Motor neuron (in vitro differentiated cells): ENCODE measurements around the gene KCNT2. TPM values are rescaled to one million over a fixed set of nuclear protein-coding genes. Genes with fewer than 3 reads are reported as not detected.
A peak's percentile ranks its signal among the peaks of the same experiment; 100 is the strongest.

ENCODE experiments used
- ATAC-seq, 8 experiments: fragments of 200-7000 bp; cut with Tn5 transposase; replicated peaks in 6 of 8; 2 replicates each; pipeline ENCODE4 v1.8.0; 2021; ENCODE audit warnings: mild to moderate bottlenecking in 8 of 8, moderate library complexity in 8 of 8
- H3K27ac ChIP-seq, 2 donors: fragments of 250-450 bp; sonication (Bioruptor Pico); 2 replicates each; pipeline ENCODE4 v1.9.0; 2021; ENCODE audit warnings: antibody characterized with exemption in 2 of 2, mild to moderate bottlenecking in 2 of 2, moderate library complexity in 1 of 2
- H3K4me1 ChIP-seq, 2 donors: fragments of 250-450 bp; sonication (Bioruptor Pico); replicated peaks in 1 of 2; 2 replicates each; pipeline ENCODE4 v1.6.1; 2021; ENCODE audit warnings: antibody characterized with exemption in 2 of 2, mild to moderate bottlenecking in 2 of 2, moderate library complexity in 1 of 2
- H3K4me3 ChIP-seq, 5 donors: fragments of 250-450 bp; sonication (Bioruptor Pico); 2 replicates each; pipeline ENCODE4 v1.9.0; 2021; ENCODE audit warnings: antibody characterized with exemption in 5 of 5, mild to moderate bottlenecking in 5 of 5, moderate library complexity in 4 of 5
- WGBS, 10 experiments: fragments of 450-650 bp; shearing (Covaris generic); methylation state at CpG; one replicate each; pipeline ENCODE4 v1.0.0; 2022; 5-methylcytosine and 5-hydroxymethylcytosine counted together
- in situ Hi-C, 9 experiments: fragments of 400-800 bp; cut with MboI; loops; one replicate each; pipeline ENCODE4 v1.15.0; 2021; ENCODE audit warnings: low sequenced_read_pairs in 9 of 9, low pct_unique_long_range_greater_than_20kb in 2 of 9; ENCODE audit not compliant: unreplicated experiment in 9 of 9
- total RNA-seq, 8 experiments: library from RNA; unstranded; fragments of 300-600 nt; gene quantifications; 2 replicates each; pipeline versions ENCODE4 v1.2.3 to v1.2.4, GENCODE V29; 2022

The KCNT2 gene
- total RNA-seq, 8 experiments from 2014 or later = 0.24 to 33.5 (median 13.2) TPM

DNA sequence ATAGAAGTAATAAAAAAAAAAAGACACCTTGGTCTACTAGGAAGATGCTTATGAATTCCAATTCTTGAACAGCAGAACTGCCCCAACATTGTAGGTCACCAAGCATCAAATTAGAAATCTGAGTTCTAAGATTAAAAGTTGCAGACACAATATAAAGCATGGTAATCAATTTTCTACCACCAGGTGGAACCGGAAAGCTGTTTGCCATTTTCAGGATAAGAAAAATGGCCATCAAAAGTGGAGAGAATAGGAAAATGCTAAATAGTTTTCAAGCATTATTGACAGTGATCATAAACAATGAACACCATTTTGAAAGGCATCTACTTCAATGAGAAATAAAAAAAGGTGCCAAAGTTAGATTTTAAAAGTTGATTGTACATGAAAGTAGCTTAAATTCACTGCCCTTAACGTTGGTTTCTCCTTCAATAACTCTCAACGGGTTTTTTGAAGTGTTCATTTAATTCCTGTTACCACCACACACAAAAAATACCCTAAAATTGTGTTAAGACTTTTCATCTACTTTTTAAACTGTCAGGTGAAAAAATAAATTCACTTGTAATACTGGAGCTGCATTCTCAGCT, 252.9 kb downstream of the KCNT2 start:
- no peaks in the 10 kb centered on the region for H3K4me1 ChIP-seq
- H3K4me3 ChIP-seq = no peak overlapping the region
- in situ Hi-C loops = no loop called here
- no peak for ATAC-seq
- WGBS, 10 experiments = 18 to 100% (median 76%) methylated on average over 1 to 3 of the region's 3 CpGs
- H3K27ac ChIP-seq = no peak overlapping the region

DNA sequence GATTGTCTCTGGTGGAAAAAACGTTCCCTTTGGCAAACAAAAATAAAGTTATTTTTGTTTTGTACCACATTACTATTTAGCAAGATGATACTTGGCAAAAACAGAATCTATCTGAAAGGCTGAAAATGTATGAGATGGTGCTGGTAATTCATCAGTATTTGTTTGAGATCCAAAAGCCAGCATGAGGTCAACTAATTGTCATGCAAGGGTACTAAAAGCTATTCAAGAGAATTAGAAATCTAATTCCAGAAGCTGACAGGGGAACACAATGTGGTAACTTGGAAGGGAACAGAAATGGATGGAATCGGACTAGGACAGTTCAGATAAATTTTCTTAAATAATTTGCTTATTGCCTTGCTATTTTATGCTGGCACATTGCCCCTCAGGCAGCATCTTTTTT, 263.8 kb downstream of the KCNT2 start:
- ATAC-seq = no peak

GRCh38 chr1:196324345-196324744, 283.9 kb downstream of the KCNT2 start:
- no peaks in the 10 kb centered on the region for H3K4me1 ChIP-seq
- ATAC-seq = no peak
- in situ Hi-C loops = loop anchor here in 2 of 9 experiments (25.0 kb wide), 1 partner anchor 162 kb away; no protein-coding TSS in a partner anchor
- no peak overlapping the region for H3K4me3 ChIP-seq
- 50 to 100% (median 98%) methylated on average over 1 of the region's 1 CpG for WGBS, 10 experiments
- H3K27ac ChIP-seq = no peak overlapping the region

More for the DNA sequence above, 263.8 kb downstream of the KCNT2 start:
- WGBS, 10 experiments = 0 to 65% (median 29%) methylated on average over 1 to 2 of the region's 2 CpGs
- peaks cover 9 to 10% of the 10 kb centered on the region in 2 donors for H3K4me1 ChIP-seq
- no peak overlapping the region for H3K4me3 ChIP-seq
- in situ Hi-C loops = loop anchor here in 3 of 9 experiments (25.0 kb wide), 1 partner anchor 318 kb away; the partner anchor contains the start of gene CFH (in 3 of the 3)
- no peak overlapping the region for H3K27ac ChIP-seq

DNA sequence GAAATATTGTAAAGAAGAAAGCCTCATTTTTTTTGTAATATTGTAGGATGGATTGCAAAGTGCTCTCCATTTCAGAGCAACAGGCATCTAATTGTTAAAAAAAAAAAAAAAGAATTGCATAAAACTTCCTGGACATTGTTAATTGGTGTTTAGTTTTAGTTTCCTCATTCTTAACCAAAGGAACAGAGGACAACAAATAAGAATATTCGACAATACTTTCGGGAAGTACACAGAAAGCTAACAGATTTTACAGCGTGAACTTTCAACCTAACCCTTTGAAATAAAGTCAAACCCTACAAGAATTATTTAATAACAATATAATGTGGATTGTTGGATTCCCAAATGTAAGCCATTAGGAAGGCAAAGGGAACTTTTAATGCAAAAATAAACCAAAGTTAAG, 284.4 kb downstream of the KCNT2 start:
- H3K27ac ChIP-seq = no peak overlapping the region
- in situ Hi-C loops = loop anchor here in 2 of 9 experiments (25.0 kb wide), 1 partner anchor 162 kb away; no protein-coding TSS in a partner anchor
- no peaks in the 10 kb centered on the region for H3K4me1 ChIP-seq
- 63 to 100% (median 85%) methylated on average over 3 of the region's 3 CpGs for WGBS, 10 experiments
- H3K4me3 ChIP-seq = no peak overlapping the region
- ATAC-seq = no peak

DNA sequence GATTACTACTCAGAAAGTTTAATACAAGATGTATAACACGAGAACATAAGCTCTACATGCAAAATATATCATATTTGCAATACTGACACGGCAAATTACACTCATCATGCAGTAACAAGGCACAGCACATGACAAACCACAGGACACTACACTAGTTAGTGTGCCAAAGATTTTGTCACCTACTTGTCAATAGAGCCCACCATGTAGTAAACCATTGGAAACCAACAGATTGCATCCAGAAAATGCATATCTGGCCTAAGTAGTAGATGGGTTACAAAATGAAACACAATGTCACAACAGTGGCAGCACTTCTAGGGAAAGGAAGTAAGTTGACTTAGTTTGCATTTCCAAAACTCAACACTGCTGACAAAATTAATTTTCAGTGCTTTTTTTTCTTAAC, 288.9 kb downstream of the KCNT2 start:
- no peaks in the 10 kb centered on the region for H3K4me1 ChIP-seq
- no peak for ATAC-seq
- no peak overlapping the region for H3K4me3 ChIP-seq
- in situ Hi-C loops = loop anchor here in 3 of 9 experiments (10.0 to 25.0 kb wide), 2 partner anchors 157 to 346 kb away; no protein-coding TSS in a partner anchor
- H3K27ac ChIP-seq = no peak overlapping the region
- WGBS, 10 experiments = 21 to 100% (median 85%) methylated on average over 1 to 2 of the region's 2 CpGs; no CpG with 5 or more reads in 1 of the 10 experiments

DNA sequence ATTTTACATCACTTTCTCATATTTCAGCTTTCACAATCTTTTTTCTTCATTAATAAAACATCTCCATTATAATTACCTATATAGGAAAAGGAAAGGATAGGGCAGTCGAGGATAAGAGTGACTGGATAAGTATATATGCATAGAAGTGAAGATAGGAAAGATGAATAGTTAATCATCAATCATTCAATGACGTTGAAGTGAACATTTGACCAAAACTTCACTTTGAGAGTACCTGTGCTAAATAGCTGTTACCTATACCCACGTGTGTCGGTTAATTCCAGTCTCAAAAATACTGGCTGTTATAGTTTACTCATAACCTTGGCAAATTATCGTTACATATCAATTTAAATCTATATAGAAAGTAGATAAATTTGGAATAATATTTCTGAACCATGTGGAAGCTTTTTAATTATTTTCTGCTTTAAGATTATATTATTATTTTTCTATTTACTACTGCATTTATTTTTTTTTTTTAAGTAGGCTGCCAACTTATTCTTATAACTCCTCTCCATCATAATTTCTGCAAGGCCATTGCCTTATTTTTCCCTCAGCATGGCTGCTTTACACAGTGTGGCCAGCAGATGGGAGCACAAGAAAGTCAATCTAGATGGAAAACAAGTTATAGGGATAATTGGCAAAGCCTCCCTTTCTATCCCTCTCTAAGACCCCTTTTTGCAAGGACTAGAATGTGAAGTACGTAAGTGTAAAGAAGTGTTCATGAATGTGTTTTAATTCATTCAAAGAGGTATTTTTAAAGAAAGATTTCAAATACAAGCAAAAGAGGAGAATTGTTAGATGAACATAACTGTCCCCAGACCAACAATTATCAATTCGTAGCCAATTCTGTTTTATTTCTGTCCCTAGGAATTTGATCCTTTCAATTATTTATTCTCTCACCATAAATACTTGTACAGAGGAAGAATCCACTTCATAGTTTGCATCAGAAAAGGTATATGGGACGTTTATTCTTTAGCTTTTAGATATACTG, 290.4 kb downstream of the KCNT2 start:
- Histone ChIP-seq H3K4me3 (no peak overlapping the region), H3K4me1 (no peaks in the 10 kb centered on the region), H3K27ac (no peak overlapping the region)
- peak in 2 of 8 experiments; percentile 39 to 52 for ATAC-seq
- in situ Hi-C loops = loop anchor here in 3 of 9 experiments (10.0 to 25.0 kb wide), 2 partner anchors 156 to 347 kb away; no protein-coding TSS in a partner anchor
- WGBS, 10 experiments = 38 to 89% (median 74%) methylated on average over 4 to 8 of the region's 8 CpGs

GRCh38 chr1:196312739-196313138, 295.5 kb downstream of the KCNT2 start:
- in situ Hi-C loops = loop anchor here in 3 of 9 experiments (10.0 to 25.0 kb wide), 2 partner anchors 150 to 352 kb away; no protein-coding TSS in a partner anchor
- H3K4me3 ChIP-seq = no peak overlapping the region
- no peak for ATAC-seq
- no peak overlapping the region for H3K27ac ChIP-seq
- no peaks in the 10 kb centered on the region for H3K4me1 ChIP-seq
- WGBS, 10 experiments = 63 to 100% (median 95%) methylated on average over 1 of the region's 1 CpG; no CpG with 5 or more reads in 1 of the 10 experiments

- 0 to 100% (median 85%) methylated on average over 1 of the region's 1 CpG; no CpG with 5 or more reads in 2 of the 10 experiments for WGBS, 10 experiments
- H3K4me1 ChIP-seq = no peaks in the 10 kb centered on the region
- ATAC-seq = peak in 4 of 8 experiments; percentile 15 to 68 (median 39)
- H3K4me3 ChIP-seq = no peak overlapping the region
- no peak overlapping the region for H3K27ac ChIP-seq
- in situ Hi-C loops = loop anchor here in 3 of 9 experiments (10.0 to 25.0 kb wide), 2 partner anchors 147 to 165 kb away; no protein-coding TSS in a partner anchor
These were observed 298.9 kb downstream of the KCNT2 start for GRCh38 chr1:196309386-196309785.

DNA sequence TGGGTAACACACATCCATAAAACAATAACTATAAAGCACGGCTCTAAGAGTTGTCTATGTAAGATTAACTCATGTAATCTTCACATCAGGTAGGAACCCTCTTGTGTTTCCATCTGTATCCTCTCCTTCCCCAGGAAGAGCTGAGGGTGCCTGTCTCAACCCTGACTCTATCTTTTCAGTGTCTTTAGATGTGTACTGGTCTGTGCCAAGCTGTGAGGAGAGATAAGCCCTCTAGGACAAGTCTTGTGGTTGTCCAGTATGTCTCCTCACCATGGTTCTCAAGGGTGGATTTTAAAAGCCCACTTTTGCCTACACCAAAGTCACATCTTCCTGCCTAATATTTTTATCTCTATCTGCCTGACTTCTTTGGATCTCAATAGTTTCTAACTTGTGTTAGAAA, 300.1 kb downstream of the KCNT2 start:
- in situ Hi-C loops = loop anchor here in 3 of 9 experiments (10.0 to 25.0 kb wide), 2 partner anchors 146 to 163 kb away; no protein-coding TSS in a partner anchor
- WGBS, 10 experiments = 44 to 100% (median 100%) methylated on average over 1 of the region's 1 CpG; no CpG with 5 or more reads in 5 of the 10 experiments
- no peak overlapping the region for H3K4me3 ChIP-seq
- H3K4me1 ChIP-seq = no peaks in the 10 kb centered on the region
- ATAC-seq = no peak
- no peak overlapping the region for H3K27ac ChIP-seq

DNA sequence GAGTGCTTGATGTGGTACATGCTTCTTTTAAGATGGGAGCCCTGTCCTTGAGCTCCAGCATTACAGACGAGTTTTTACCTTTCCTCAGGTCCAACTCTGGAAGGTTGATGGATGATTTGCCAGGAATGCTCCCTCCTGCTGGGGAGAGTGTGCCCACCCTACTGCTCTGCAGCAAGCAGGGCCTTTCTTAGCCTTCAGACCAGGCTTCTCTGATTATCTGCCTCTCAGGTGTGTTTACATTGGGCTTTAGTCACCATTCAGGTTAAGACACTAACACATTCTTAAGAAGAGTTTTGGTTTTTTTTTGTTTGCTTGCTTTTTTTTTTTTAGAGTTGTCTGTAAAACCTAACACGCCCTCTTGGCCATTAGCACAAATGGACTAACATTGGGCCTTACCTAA, 301.8 kb downstream of the KCNT2 start:
- no peak overlapping the region for H3K4me3 ChIP-seq
- WGBS, 10 experiments = 50 to 100% (median 100%) methylated on average over 1 to 2 of the region's 2 CpGs; no CpG with 5 or more reads in 1 of the 10 experiments
- H3K27ac ChIP-seq = no peak overlapping the region
- no peaks in the 10 kb centered on the region for H3K4me1 ChIP-seq
- no peak for ATAC-seq
- in situ Hi-C loops = loop anchor here in 3 of 9 experiments (10.0 to 25.0 kb wide), 2 partner anchors 144 to 162 kb away; no protein-coding TSS in a partner anchor

DNA sequence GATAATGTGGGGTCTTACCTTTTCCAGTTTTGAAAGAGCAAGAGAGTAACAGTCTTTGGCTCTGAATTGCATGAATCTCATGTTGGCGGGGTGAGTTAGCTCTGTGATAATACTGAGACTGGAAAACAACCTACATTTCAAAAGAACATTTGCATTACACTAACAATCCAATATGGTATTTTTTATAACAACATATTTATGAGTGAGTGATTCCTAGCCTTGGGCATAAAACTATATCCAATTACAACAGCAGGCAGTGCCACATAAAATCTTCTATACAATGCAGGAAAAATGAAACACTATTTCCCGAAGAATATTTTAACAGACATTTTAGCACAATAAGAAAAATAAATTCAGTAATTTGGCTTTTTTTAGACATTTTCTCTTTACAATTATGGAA, 303.0 kb downstream of the KCNT2 start:
- Histone ChIP-seq H3K4me1 (peaks cover 0 to 3% of the 10 kb centered on the region in 2 donors), H3K27ac (no peak overlapping the region), H3K4me3 (no peak overlapping the region)
- 14 to 100% (median 95%) methylated on average over 1 to 2 of the region's 2 CpGs for WGBS, 10 experiments
- peak in 1 of 8 experiments; percentile 41 for ATAC-seq
- in situ Hi-C loops = loop anchor here in 3 of 9 experiments (10.0 to 25.0 kb wide), 2 partner anchors 143 to 160 kb away; no protein-coding TSS in a partner anchor

DNA sequence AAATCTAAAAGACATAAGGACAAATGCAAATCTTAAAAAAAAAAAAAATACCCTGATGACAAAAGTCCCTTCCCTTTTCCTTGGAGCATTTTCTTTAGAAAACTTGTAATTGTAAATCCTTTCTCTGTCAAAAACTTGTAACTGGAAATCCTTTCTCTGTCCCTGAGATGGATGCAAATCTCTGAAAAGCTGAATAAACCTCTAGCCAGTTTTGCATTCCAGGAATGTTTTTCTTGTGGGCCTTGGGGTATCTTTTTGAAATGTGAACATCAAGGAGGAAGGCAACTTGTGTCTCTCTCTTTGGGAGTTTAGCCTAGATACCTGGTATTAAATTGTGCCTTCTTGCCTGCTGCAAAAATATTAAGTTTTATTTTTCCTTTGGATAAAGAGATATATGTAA, 305.3 kb downstream of the KCNT2 start:
- peaks cover 0 to 3% of the 10 kb centered on the region in 2 donors for H3K4me1 ChIP-seq
- no peak overlapping the region for H3K4me3 ChIP-seq
- ATAC-seq = peak in 1 of 8 experiments; percentile 55
- H3K27ac ChIP-seq = no peak overlapping the region
- in situ Hi-C loops = loop anchor here in 3 of 9 experiments (10.0 to 25.0 kb wide), 2 partner anchors 141 to 158 kb away; no protein-coding TSS in a partner anchor
